GM23338 (cell line): ENCODE data around the gene FOXP1. TPM values are rescaled to one million over a fixed set of nuclear protein-coding genes. Genes with fewer than 3 reads are reported as not detected.

Source experiments
- ATAC-seq: fragments of 200-7000 bp; cut with Tn5 transposase; 3 replicates; pipeline ENCODE4 v1.9.1; 2020
- DNase-seq: peaks from one replicate; pipeline ENCODE4 v3.0.0-alpha.2; 2015; ENCODE audit warnings: low spot score
- H2AFZ ChIP-seq: fragments of 200-600 bp; sonication (generic); 2 replicates; pipeline ENCODE4 v1.8.0; 2016; ENCODE audit warnings: antibody characterized with exemption, mild to moderate bottlenecking, moderate library complexity
- H3F3A ChIP-seq: fragments of 200-600 bp; sonication (generic); replicated peaks from 2 replicates; pipeline ENCODE4 v1.8.0; 2017; ENCODE audit warnings: antibody characterized with exemption, mixed run types, low read depth
- H3K27ac ChIP-seq: fragments of 200-600 bp; sonication (generic); 2 replicates; pipeline ENCODE4 v1.6.1; 2016; ENCODE audit warnings: low read depth
- H3K27me3 ChIP-seq: fragments of 200-600 bp; sonication (generic); 2 replicates; pipeline ENCODE4 v1.8.0; 2016; ENCODE audit warnings: mild to moderate bottlenecking, mixed run types, moderate library complexity; ENCODE audit not compliant: insufficient read depth
- H3K36me3 ChIP-seq: fragments of 200-600 bp; sonication (generic); 2 replicates; pipeline ENCODE4 v1.8.0; 2016; ENCODE audit warnings: mild to moderate bottlenecking; ENCODE audit not compliant: insufficient read depth
- H3K4me1 ChIP-seq: fragments of 200-600 bp; sonication (generic); 2 replicates; pipeline ENCODE4 v1.8.0; 2016; ENCODE audit warnings: mild to moderate bottlenecking, moderate library complexity; ENCODE audit not compliant: insufficient read depth
- H3K4me2 ChIP-seq: fragments of 200-600 bp; sonication (generic); 2 replicates; pipeline ENCODE4 v1.7.1; 2017; ENCODE audit warnings: mixed run types
- H3K4me3 ChIP-seq: fragments of 200-600 bp; sonication (generic); 2 replicates; pipeline ENCODE4 v1.6.1; 2016; ENCODE audit warnings: mixed run types
- H3K79me2 ChIP-seq: fragments of 200-600 bp; sonication (generic); replicated peaks from 2 replicates; pipeline ENCODE4 v1.8.0; 2017; ENCODE audit warnings: mild to moderate bottlenecking; ENCODE audit not compliant: insufficient read depth
- H3K9me2 ChIP-seq: fragments of 200-600 bp; sonication (generic); 2 replicates; pipeline ENCODE4 v1.8.0; 2017; ENCODE audit not compliant: insufficient read depth
- H4K20me1 ChIP-seq: fragments of 200-600 bp; sonication (generic); replicated peaks from 2 replicates; pipeline ENCODE4 v1.8.0; 2017; ENCODE audit warnings: mild to moderate bottlenecking; ENCODE audit not compliant: insufficient read depth
- H3K27ac Mint-ChIP-seq: 2 replicates; pipeline ENCODE4 v1.8.0; 2020; ENCODE audit warnings: inconsistent platforms, mild to moderate bottlenecking, moderate library complexity, mixed read lengths
- H3K27me3 Mint-ChIP-seq: 3 replicates; pipeline ENCODE4 v1.8.0; 2022; ENCODE audit warnings: low read depth, mild to moderate bottlenecking, moderate library complexity, mixed read lengths, inconsistent platforms; ENCODE audit not compliant: insufficient read depth, poor library complexity
- H3K36me3 Mint-ChIP-seq: 3 replicates; pipeline ENCODE4 v1.8.0; 2021; ENCODE audit warnings: low read depth, mild to moderate bottlenecking, inconsistent platforms, moderate library complexity, mixed read lengths
- H3K4me1 Mint-ChIP-seq: 3 replicates; pipeline ENCODE4 v1.8.0; 2020; ENCODE audit warnings: mild to moderate bottlenecking, inconsistent platforms, mixed read lengths
- H3K4me3 Mint-ChIP-seq: 3 replicates; pipeline ENCODE4 v1.8.0; 2021; ENCODE audit warnings: moderate library complexity, mild to moderate bottlenecking, inconsistent platforms, mixed read lengths
- H3K9me3 Mint-ChIP-seq: 3 replicates; pipeline ENCODE4 v1.8.0; 2020; ENCODE audit warnings: moderate library complexity, mild to moderate bottlenecking, inconsistent platforms, mixed read lengths
- JUNB ChIP-seq: IDR thresholded peaks from one replicate; pipeline ENCODE4 v1.6.1; 2016; ENCODE audit warnings: antibody characterized with exemption; ENCODE audit not compliant: unreplicated experiment
- POLR2AphosphoS5 ChIP-seq: IDR thresholded peaks from 2 replicates; pipeline ENCODE4 v1.6.1; 2016; ENCODE audit warnings: antibody characterized with exemption, low read depth
- STAT1 ChIP-seq: IDR thresholded peaks from one replicate; pipeline ENCODE4 v1.6.1; 2016; ENCODE audit warnings: antibody characterized with exemption; ENCODE audit not compliant: unreplicated experiment
- polyA plus RNA-seq: library from polyadenylated mRNA; unstranded; fragments of >200 nt; fragmentation: Nextera tagmentation; extraction: Ambion mirVana; gene quantifications from 2 replicates; pipeline ENCODE4 v1.2.1, GENCODE V29; 2016
- total RNA-seq: library from RNA; depleted of rRNA; stranded (reverse); fragments of >200 nt; shearing (Covaris generic); gene quantifications from 2 replicates; pipeline ENCODE4 v1.2.3, GENCODE V29; 2014
- TF ChIP-seq, protein P1 (sequence below): IDR thresholded peaks from 2 replicates; pipeline ENCODE4 v1.6.1; 2016; ENCODE audit warnings: antibody characterized with exemption
- TF ChIP-seq, protein P2 (sequence below): fragments of 250-450 bp; sonication (Bioruptor Pico); IDR thresholded peaks from 2 replicates; pipeline ENCODE4 v1.5.0; 2020; ENCODE audit warnings: mild to moderate bottlenecking, moderate library complexity

Gene FOXP1
- total and polyA plus RNA-seq, 2 experiments from 2014 or later = 32.9 to 35.5 TPM

DNA sequence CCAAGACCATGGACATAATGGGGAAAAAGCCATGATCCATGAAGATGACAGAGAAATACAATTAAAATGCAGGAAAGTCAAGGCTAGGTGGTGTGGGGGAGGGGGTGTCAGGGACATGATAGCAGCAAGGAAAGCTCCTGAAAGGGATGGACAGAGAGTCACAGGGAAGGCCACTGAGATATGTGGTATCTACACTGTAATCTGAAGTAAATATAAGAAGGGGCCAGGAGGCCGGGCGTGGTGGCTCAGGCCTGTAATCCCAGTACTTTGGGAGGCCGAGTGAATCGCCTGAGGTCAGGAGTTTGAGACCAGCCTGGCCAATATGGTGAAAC, 62.5 kb downstream of the FOXP1 start:
- H3K36me3 Mint-ChIP-seq = no peaks in the 10 kb centered on the region
- peak overlapping the region; percentile 55; the same call in 1 of the 2 replicates for H3K4me2 ChIP-seq
- H3K4me3 Mint-ChIP-seq = no peak overlapping the region
- no peaks in the 10 kb centered on the region for H3K9me3 Mint-ChIP-seq
- no peaks in the 10 kb centered on the region for H3F3A ChIP-seq
- peaks cover 1% of the 10 kb centered on the region for H3K27me3 Mint-ChIP-seq
- no peaks in the 10 kb centered on the region for H4K20me1 ChIP-seq
- DNase-seq (no peak), ATAC-seq (no peak; the same call in 2 of the 3 replicates)
- no peak overlapping the region for H3K4me3 ChIP-seq
- H3K27me3 ChIP-seq = no peaks in the 10 kb centered on the region
- H3K4me1 Mint-ChIP-seq = peaks cover 34% of the 10 kb centered on the region
- no peak overlapping the region for H3K27ac ChIP-seq
- H3K36me3 ChIP-seq = no peaks in the 10 kb centered on the region
- no peak overlapping the region for H3K27ac Mint-ChIP-seq
- peaks cover 27% of the 10 kb centered on the region for H3K4me1 ChIP-seq
- no peaks in the 10 kb centered on the region for H3K79me2 ChIP-seq
- no peaks in the 10 kb centered on the region; the same call in 1 of the 2 replicates for H3K9me2 ChIP-seq
- no peak for TF ChIP-seq POLR2AphosphoS5
- no peak for TF ChIP-seq STAT1
- no peak for TF ChIP-seq JUNB
- TF ChIP-seq, protein P1, sequence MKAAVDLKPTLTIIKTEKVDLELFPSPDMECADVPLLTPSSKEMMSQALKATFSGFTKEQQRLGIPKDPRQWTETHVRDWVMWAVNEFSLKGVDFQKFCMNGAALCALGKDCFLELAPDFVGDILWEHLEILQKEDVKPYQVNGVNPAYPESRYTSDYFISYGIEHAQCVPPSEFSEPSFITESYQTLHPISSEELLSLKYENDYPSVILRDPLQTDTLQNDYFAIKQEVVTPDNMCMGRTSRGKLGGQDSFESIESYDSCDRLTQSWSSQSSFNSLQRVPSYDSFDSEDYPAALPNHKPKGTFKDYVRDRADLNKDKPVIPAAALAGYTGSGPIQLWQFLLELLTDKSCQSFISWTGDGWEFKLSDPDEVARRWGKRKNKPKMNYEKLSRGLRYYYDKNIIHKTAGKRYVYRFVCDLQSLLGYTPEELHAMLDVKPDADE = no peak
- TF ChIP-seq, protein P2, sequence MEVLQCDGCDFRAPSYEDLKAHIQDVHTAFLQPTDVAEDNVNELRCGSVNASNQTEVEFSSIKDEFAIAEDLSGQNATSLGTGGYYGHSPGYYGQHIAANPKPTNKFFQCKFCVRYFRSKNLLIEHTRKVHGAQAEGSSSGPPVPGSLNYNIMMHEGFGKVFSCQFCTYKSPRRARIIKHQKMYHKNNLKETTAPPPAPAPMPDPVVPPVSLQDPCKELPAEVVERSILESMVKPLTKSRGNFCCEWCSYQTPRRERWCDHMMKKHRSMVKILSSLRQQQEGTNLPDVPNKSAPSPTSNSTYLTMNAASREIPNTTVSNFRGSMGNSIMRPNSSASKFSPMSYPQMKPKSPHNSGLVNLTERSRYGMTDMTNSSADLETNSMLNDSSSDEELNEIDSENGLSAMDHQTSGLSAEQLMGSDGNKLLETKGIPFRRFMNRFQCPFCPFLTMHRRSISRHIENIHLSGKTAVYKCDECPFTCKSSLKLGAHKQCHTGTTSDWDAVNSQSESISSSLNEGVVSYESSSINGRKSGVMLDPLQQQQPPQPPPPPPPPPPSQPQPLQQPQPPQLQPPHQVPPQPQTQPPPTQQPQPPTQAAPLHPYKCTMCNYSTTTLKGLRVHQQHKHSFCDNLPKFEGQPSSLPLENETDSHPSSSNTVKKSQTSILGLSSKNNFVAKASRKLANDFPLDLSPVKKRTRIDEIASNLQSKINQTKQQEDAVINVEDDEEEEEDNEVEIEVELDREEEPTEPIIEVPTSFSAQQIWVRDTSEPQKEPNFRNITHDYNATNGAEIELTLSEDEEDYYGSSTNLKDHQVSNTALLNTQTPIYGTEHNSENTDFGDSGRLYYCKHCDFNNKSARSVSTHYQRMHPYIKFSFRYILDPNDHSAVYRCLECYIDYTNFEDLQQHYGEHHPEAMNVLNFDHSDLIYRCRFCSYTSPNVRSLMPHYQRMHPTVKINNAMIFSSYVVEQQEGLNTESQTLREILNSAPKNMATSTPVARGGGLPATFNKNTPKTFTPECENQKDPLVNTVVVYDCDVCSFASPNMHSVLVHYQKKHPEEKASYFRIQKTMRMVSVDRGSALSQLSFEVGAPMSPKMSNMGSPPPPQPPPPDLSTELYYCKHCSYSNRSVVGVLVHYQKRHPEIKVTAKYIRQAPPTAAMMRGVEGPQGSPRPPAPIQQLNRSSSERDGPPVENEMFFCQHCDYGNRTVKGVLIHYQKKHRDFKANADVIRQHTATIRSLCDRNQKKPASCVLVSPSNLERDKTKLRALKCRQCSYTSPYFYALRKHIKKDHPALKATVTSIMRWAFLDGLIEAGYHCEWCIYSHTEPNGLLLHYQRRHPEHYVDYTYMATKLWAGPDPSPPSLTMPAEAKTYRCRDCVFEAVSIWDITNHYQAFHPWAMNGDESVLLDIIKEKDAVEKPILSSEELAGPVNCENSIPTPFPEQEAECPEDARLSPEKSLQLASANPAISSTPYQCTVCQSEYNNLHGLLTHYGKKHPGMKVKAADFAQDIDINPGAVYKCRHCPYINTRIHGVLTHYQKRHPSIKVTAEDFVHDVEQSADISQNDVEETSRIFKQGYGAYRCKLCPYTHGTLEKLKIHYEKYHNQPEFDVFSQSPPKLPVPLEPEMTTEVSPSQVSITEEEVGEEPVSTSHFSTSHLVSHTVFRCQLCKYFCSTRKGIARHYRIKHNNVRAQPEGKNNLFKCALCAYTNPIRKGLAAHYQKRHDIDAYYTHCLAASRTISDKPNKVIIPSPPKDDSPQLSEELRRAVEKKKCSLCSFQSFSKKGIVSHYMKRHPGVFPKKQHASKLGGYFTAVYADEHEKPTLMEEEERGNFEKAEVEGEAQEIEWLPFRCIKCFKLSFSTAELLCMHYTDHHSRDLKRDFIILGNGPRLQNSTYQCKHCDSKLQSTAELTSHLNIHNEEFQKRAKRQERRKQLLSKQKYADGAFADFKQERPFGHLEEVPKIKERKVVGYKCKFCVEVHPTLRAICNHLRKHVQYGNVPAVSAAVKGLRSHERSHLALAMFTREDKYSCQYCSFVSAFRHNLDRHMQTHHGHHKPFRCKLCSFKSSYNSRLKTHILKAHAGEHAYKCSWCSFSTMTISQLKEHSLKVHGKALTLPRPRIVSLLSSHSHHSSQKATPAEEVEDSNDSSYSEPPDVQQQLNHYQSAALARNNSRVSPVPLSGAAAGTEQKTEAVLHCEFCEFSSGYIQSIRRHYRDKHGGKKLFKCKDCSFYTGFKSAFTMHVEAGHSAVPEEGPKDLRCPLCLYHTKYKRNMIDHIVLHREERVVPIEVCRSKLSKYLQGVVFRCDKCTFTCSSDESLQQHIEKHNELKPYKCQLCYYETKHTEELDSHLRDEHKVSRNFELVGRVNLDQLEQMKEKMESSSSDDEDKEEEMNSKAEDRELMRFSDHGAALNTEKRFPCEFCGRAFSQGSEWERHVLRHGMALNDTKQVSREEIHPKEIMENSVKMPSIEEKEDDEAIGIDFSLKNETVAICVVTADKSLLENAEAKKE (CRISPR knock-in tag) = no peak
- H2AFZ ChIP-seq = no peak overlapping the region
